T-helper 1 cell (primary cell): Measurements from ENCODE around the gene VKORC1L1.
"Not testable (repeated sequence)": the region's sequence is repeated elsewhere in the genome, so short reads cannot be mapped to it uniquely, and the experiment has no call there.

Source experiments
- DNase-seq, 5 donors: peaks; one replicate each; pipeline ENCODE4 v3.0.0-alpha.2; 2012 to 2020

Gene VKORC1L1

GRCh38 chr7:65945787-65946186, 72.9 kb downstream of the VKORC1L1 start:
- not testable (repeated sequence) for DNase-seq

GRCh38 chr7:65946904-65947303, 74.0 kb downstream of the VKORC1L1 start:
- peak in 1 of 5 donors; percentile 6 for DNase-seq

GRCh38 chr7:65951837-65952578, 79.1 kb downstream of the VKORC1L1 start:
- DNase-seq, result no peak

GRCh38 chr7:65953001-65953720, 80.3 kb downstream of the VKORC1L1 start:
- no peak for DNase-seq

GRCh38 chr7:65953890-65954450, 81.1 kb downstream of the VKORC1L1 start:
- DNase-seq, result no peak

GRCh38 chr7:65955718-65956117, 82.8 kb downstream of the VKORC1L1 start:
- no peak for DNase-seq

GRCh38 chr7:65960351-65961074, 87.6 kb downstream of the VKORC1L1 start:
- DNase-seq, result no peak

GRCh38 chr7:65962033-65962432, 89.2 kb downstream of the VKORC1L1 start:
- no peak for DNase-seq

GRCh38 chr7:65964671-65965070, 91.8 kb downstream of the VKORC1L1 start:
- not testable (repeated sequence) for DNase-seq

GRCh38 chr7:65966146-65966545, 93.3 kb downstream of the VKORC1L1 start:
- no peak for DNase-seq

GRCh38 chr7:65967361-65968155, 94.7 kb downstream of the VKORC1L1 start:
- no peak for DNase-seq

- DNase-seq, result no peak
These were observed 95.6 kb downstream of the VKORC1L1 start for GRCh38 chr7:65968256-65969185.

GRCh38 chr7:65971021-65971420, 98.1 kb downstream of the VKORC1L1 start:
- no peak for DNase-seq

- no peak for DNase-seq
These were observed 100.1 kb downstream of the VKORC1L1 start for GRCh38 chr7:65972976-65973375.

GRCh38 chr7:65974191-65974801, 101.4 kb downstream of the VKORC1L1 start:
- no peak for DNase-seq

GRCh38 chr7:65974876-65975275, 102.0 kb downstream of the VKORC1L1 start:
- DNase-seq, result no peak

- DNase-seq, result no peak
These were observed 103.1 kb downstream of the VKORC1L1 start for GRCh38 chr7:65975814-65976445.

- DNase-seq, result no peak
These were observed 103.9 kb downstream of the VKORC1L1 start for GRCh38 chr7:65976659-65977196.

GRCh38 chr7:65978891-65979582, 106.2 kb downstream of the VKORC1L1 start:
- DNase-seq, result no peak
